SK-N-SH (cell line): Measurements from ENCODE around the gene LRP6. TPM values are rescaled to one million over a fixed set of nuclear protein-coding genes. Genes with fewer than 3 reads are reported as not detected.

Experiments
- CTCF ChIA-PET: fragments of 300-600, 350-600 bp; formaldehyde crosslinking; extraction: SDS; loops from one replicate; lab custom pipeline; 2021; lab: Yijun Ruan, JAX
- POLR2A ChIA-PET: fragments of 350-600 bp; sonication (Branson Sonifier 250); formaldehyde crosslinking; extraction: SDS; loops from one replicate; lab custom pipeline; 2020; ENCODE audit warnings: antibody characterized with exemption, inconsistent platforms; lab: Yijun Ruan, JAX
- DNase-seq: peaks from one replicate; pipeline ENCODE4 v3.0.0; 2012
- H2AFZ ChIP-seq: fragments of 200-600 bp; sonication (generic); 2 replicates; pipeline ENCODE4 v1.8.1; 2016; ENCODE audit warnings: antibody characterized with exemption, mild to moderate bottlenecking, low read depth
- H3F3A ChIP-seq: fragments of 200-600 bp; sonication (generic); replicated peaks from 2 replicates; pipeline ENCODE3; 2016; ENCODE audit warnings: antibody characterized with exemption, mild to moderate bottlenecking; ENCODE audit not compliant: insufficient read depth
- H3K27ac ChIP-seq, 2 experiments: fragments of 200-500 bp in 1 of 2; fragments of 200-600 bp in 1 of 2; sonication (Bioruptor generic) in 1 of 2; sonication (generic), shearing (Covaris generic) in 1 of 2; 2 replicates each; pipeline versions ENCODE4 v1.5.1 to v1.6.1; 2014 to 2016; ENCODE audit warnings: low read depth in 2 of 2, inconsistent platforms in 1 of 2, low read length in 1 of 2, mild to moderate bottlenecking in 1 of 2, mixed read lengths in 1 of 2
- H3K27me3 ChIP-seq: fragments of 200-600 bp; sonication (generic), shearing (Covaris generic); 2 replicates; pipeline ENCODE4 v1.6.1; 2016; ENCODE audit warnings: mixed run types; ENCODE audit not compliant: insufficient read depth
- H3K36me3 ChIP-seq, 2 experiments: fragments of 200-500 bp in 1 of 2; fragments of 200-600 bp in 1 of 2; sonication (Bioruptor generic) in 1 of 2; sonication (generic) in 1 of 2; replicated peaks in 1 of 2; 2 replicates each; pipeline versions ENCODE3 to v1.5.1; 2014 to 2016; ENCODE audit warnings: low read length in 1 of 2, mild to moderate bottlenecking in 1 of 2; ENCODE audit not compliant: insufficient read depth in 2 of 2, control insufficient read depth in 1 of 2
- H3K4me1 ChIP-seq, 2 experiments: fragments of 200-500 bp in 1 of 2; fragments of 200-600 bp in 1 of 2; sonication (Bioruptor generic) in 1 of 2; sonication (generic), shearing (Covaris generic) in 1 of 2; 2 replicates each; pipeline versions ENCODE4 v1.5.1 to v1.6.1; 2014 to 2016; ENCODE audit warnings: low read depth in 1 of 2, low read length in 1 of 2, mixed run types in 1 of 2; ENCODE audit not compliant: insufficient read depth in 2 of 2, control insufficient read depth in 1 of 2
- H3K4me2 ChIP-seq: fragments of 200-600 bp; sonication (generic), shearing (Covaris generic); 2 replicates; pipeline ENCODE4 v1.6.1; 2017; ENCODE audit warnings: mixed run types
- H3K4me3 ChIP-seq, 2 experiments: fragments of 200-500 bp in 1 of 2; fragments of 200-600 bp in 1 of 2; sonication (Bioruptor generic) in 1 of 2; sonication (generic), shearing (Covaris generic) in 1 of 2; 2 replicates each; pipeline versions ENCODE4 v1.5.1 to v1.8.1; 2014 to 2016; ENCODE audit warnings: low read depth in 2 of 2, inconsistent platforms in 1 of 2, low read length in 1 of 2, mild to moderate bottlenecking in 1 of 2, mixed read lengths in 1 of 2, moderate library complexity in 1 of 2
- H3K79me2 ChIP-seq: fragments of 200-600 bp; sonication (generic); 2 replicates; pipeline ENCODE4 v1.8.1; 2017; ENCODE audit warnings: mild to moderate bottlenecking; ENCODE audit not compliant: insufficient read depth
- H3K9ac ChIP-seq: fragments of 200-600 bp; sonication (generic); 2 replicates; pipeline ENCODE4 v1.6.1; 2017; ENCODE audit warnings: mixed run types
- H3K9me2 ChIP-seq: fragments of 200-600 bp; sonication (generic); 2 replicates; pipeline ENCODE4 v1.6.1; 2017; ENCODE audit warnings: mixed run types
- H3K9me3 ChIP-seq: fragments of 200-600 bp; sonication (generic); 2 replicates; pipeline ENCODE4 v1.6.1; 2017; ENCODE audit warnings: mixed run types, mild to moderate bottlenecking, moderate library complexity
- H4K20me1 ChIP-seq: fragments of 200-600 bp; sonication (generic); 2 replicates; pipeline ENCODE4 v1.6.1; 2017; ENCODE audit warnings: mild to moderate bottlenecking, mixed run types; ENCODE audit not compliant: insufficient read depth
- ELF1 ChIP-seq: IDR thresholded peaks from 2 replicates; pipeline ENCODE4 v1.4.0; 2012
- EP300 ChIP-seq, 2 experiments: IDR thresholded peaks; 2 replicates each; pipeline versions ENCODE4 v1.4.0 to v1.6.1; 2012; ENCODE audit warnings: borderline replicate concordance in 1 of 2, low read depth in 1 of 2, low read length in 1 of 2
- EZH2phosphoT487 ChIP-seq: fragments of 200-600 bp; sonication (generic); IDR thresholded peaks from 2 replicates; pipeline ENCODE4 v1.6.1; 2017; ENCODE audit warnings: low read depth, mixed run types, mild to moderate bottlenecking, antibody characterized with exemption, moderate library complexity, borderline replicate concordance
- FOXJ3 ChIP-seq: sonication (generic); formaldehyde crosslinking; IDR thresholded peaks from 2 replicates; pipeline ENCODE4 v1.5.1; 2020; ENCODE audit warnings: mild to moderate bottlenecking, missing genetic modification reagents
- FOXM1 ChIP-seq: IDR thresholded peaks from 2 replicates; pipeline ENCODE4 v1.4.0; 2012; ENCODE audit warnings: low read depth, mild to moderate bottlenecking
- GABPA ChIP-seq: IDR thresholded peaks from 2 replicates; pipeline ENCODE4 v1.4.0; 2012; ENCODE audit warnings: low read depth, mild to moderate bottlenecking
- GATA2 ChIP-seq: sonication (generic); formaldehyde crosslinking; IDR thresholded peaks from 2 replicates; pipeline ENCODE4 v1.5.0; 2020; ENCODE audit warnings: mild to moderate bottlenecking, missing genetic modification reagents
- MEF2A ChIP-seq: IDR thresholded peaks from 2 replicates; pipeline ENCODE4 v1.4.0; 2012; ENCODE audit warnings: low read depth, borderline replicate concordance
- MXI1 ChIP-seq: IDR thresholded peaks from 2 replicates; pipeline ENCODE4 v1.6.1; 2012; ENCODE audit warnings: mild to moderate bottlenecking, low read depth, low read length, improper control_type of control experiment
- NRF1 ChIP-seq: IDR thresholded peaks from 2 replicates; pipeline ENCODE4 v1.6.1; 2012; ENCODE audit warnings: low read depth, mild to moderate bottlenecking, low read length
- POLR2AphosphoS5 ChIP-seq: IDR thresholded peaks from 2 replicates; pipeline ENCODE4 v1.6.1; 2012; ENCODE audit warnings: low read depth, low read length
- RAD21 ChIP-seq: IDR thresholded peaks from 2 replicates; pipeline ENCODE4 v1.6.1; 2012; ENCODE audit warnings: mild to moderate bottlenecking, low read length
- RFX5 ChIP-seq: IDR thresholded peaks from 2 replicates; pipeline ENCODE4 v1.6.1; 2012; ENCODE audit warnings: mild to moderate bottlenecking, improper control_type of control experiment, low read length
- SMC3 ChIP-seq: IDR thresholded peaks from 2 replicates; pipeline ENCODE4 v1.6.1; 2012; ENCODE audit warnings: low read depth, low read length, improper control_type of control experiment
- TCF12 ChIP-seq: IDR thresholded peaks from 2 replicates; pipeline ENCODE4 v1.4.0; 2012
- WGBS: methylation state at CpG from one replicate; pipeline ENCODE4 v1.1.6; 2017; ENCODE audit warnings: low lambda C conversion rate; 5-methylcytosine and 5-hydroxymethylcytosine counted together
- polyA plus RNA-seq, 3 experiments: library from polyadenylated mRNA; depleted of rRNA; stranded (reverse); fragments of >200 nt; gene quantifications; 2 replicates each; pipeline ENCODE4 v1.2.3, GENCODE V29; 2012
- TF ChIP-seq, protein P1 (sequence below): IDR thresholded peaks from 2 replicates; pipeline ENCODE4 v1.4.0; 2012; ENCODE audit warnings: low read depth, borderline replicate concordance
- TF ChIP-seq, protein P2 (sequence below): fragments of 200-600 bp; sonication (generic); IDR thresholded peaks from 2 replicates; pipeline ENCODE4 v1.6.1; 2017; ENCODE audit warnings: antibody characterized with exemption, mild to moderate bottlenecking, moderate library complexity
- TF ChIP-seq, protein P3 (sequence below): IDR thresholded peaks from 2 replicates; pipeline ENCODE4 v1.6.1; 2012; ENCODE audit warnings: mild to moderate bottlenecking, low read depth, low read length, moderate library complexity
- TF ChIP-seq, protein P4 (sequence below): IDR thresholded peaks from 2 replicates; pipeline ENCODE4; 2012

LRP6 gene
- polyA plus RNA-seq, 1 of the 3 experiments (the other 2 are of a cell fraction): 13.7 TPM

DNA sequence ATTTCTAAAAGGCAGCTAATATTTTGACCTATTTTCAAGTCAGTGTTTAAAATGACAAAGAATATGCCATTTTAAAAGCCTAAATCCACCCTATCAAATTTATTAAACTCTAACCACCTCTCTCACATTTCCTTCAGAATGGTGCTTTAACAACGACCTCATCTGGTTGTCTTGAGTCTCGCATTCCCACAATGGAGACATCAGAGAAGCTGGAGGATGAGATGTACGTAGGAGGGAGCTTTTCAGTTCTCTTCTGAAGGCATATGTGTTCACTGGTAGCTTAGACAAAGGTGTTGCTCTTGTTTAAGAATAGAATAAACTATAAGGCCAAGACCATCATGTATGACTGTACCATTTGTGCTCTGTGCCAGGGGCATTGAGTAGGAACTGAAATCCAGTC lies 113.2 kb downstream of the LRP6 start:
- DNase-seq: no peak
- Histone ChIP-seq H3F3A (no peaks in the 10 kb centered on the region), H3K9ac (no peak overlapping the region), H3K27ac (no peak overlapping the region; a peak in 1 of 4 replicates), H3K27me3 (no peaks in the 10 kb centered on the region), H4K20me1 (no peaks in the 10 kb centered on the region), H3K4me3 (no peak overlapping the region), H2AFZ (no peak overlapping the region), H3K9me3 (no peaks in the 10 kb centered on the region), H3K36me3 (peaks cover 53 to 63% of the 10 kb centered on the region in 2 experiments), H3K4me2 (no peak overlapping the region), H3K9me2 (no peaks in the 10 kb centered on the region), H3K4me1 (peaks cover 4 to 10% of the 10 kb centered on the region in 2 experiments; a peak in 3 of 4 replicates), H3K79me2 (peaks cover 6% of the 10 kb centered on the region; the same call in 1 of the 2 replicates)
- no peak for TF ChIP-seq MXI1
- TF ChIP-seq FOXJ3 (CRISPR knock-in tag): no peak
- TF ChIP-seq SMC3: no peak
- no peak for TF ChIP-seq GATA2 (CRISPR knock-in tag)
- no peak for TF ChIP-seq EP300 (IDR thresholded peaks at IDR 0.05; ENCODE audit: borderline replicate concordance in 1 of 2, low read depth in 1 of 2, low read length in 1 of 2)
- TF ChIP-seq RFX5: no peak
- TF ChIP-seq NRF1: no peak
- no peak for TF ChIP-seq FOXM1
- CTCF ChIA-PET: interaction anchor here (0.6 to 1.4 kb wide), 5 partner anchors 12 to 174 kb away, joined by 3 to 4 read pairs (median 3); no protein-coding TSS in a partner anchor
- POLR2A ChIA-PET: no interaction called here
- WGBS: 89% methylated on average over 3 of the region's 3 CpGs

DNA sequence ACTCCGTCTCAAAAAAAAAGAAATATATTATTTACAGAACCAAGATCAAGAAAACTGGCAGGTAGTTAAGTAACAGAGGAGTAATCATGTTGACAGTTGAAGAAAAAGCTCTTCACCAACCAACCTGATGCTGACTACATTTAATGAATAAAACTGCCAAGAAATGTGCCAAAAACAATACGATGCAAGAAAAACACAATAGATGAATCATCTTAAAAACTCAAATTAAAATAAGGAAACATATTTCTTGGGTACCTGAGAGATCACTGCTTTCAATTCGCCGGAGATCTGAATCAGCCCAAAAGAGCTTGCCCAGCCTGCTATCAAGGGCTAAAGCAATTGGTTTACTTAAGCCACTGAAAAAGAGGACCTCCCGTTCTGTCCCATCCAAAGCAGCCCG lies 119.7 kb downstream of the LRP6 start:
- Histone ChIP-seq H3F3A (no peaks in the 10 kb centered on the region), H3K79me2 (no peaks in the 10 kb centered on the region), H3K27me3 (no peaks in the 10 kb centered on the region), H4K20me1 (no peaks in the 10 kb centered on the region), H3K4me2 (no peak overlapping the region), H3K9me2 (no peaks in the 10 kb centered on the region), H3K9me3 (no peaks in the 10 kb centered on the region), H3K9ac (no peak overlapping the region), H3K36me3 (peaks cover 34 to 53% of the 10 kb centered on the region in 2 experiments), H2AFZ (no peak overlapping the region), H3K27ac (no peak overlapping the region), H3K4me1 (peaks cover 0 to 3% of the 10 kb centered on the region in 2 experiments; a peak in 2 of 4 replicates), H3K4me3 (no peak overlapping the region)
- WGBS: 93% methylated on average over 6 of the region's 6 CpGs
- DNase-seq: no peak
- ChIA-PET CTCF (interaction anchor here (0.6 kb wide), 1 partner anchor 24 kb away, joined by 4 read pairs; no protein-coding TSS in a partner anchor), POLR2A (no interaction called here)
- TF ChIP-seq GABPA (no peak), TCF12 (no peak), MEF2A (no peak), ELF1 (no peak), FOXM1 (no peak), NRF1 (no peak), RAD21 (no peak), EZH2phosphoT487 (no peak), POLR2AphosphoS5 (no peak)
- TF ChIP-seq, protein P1, sequence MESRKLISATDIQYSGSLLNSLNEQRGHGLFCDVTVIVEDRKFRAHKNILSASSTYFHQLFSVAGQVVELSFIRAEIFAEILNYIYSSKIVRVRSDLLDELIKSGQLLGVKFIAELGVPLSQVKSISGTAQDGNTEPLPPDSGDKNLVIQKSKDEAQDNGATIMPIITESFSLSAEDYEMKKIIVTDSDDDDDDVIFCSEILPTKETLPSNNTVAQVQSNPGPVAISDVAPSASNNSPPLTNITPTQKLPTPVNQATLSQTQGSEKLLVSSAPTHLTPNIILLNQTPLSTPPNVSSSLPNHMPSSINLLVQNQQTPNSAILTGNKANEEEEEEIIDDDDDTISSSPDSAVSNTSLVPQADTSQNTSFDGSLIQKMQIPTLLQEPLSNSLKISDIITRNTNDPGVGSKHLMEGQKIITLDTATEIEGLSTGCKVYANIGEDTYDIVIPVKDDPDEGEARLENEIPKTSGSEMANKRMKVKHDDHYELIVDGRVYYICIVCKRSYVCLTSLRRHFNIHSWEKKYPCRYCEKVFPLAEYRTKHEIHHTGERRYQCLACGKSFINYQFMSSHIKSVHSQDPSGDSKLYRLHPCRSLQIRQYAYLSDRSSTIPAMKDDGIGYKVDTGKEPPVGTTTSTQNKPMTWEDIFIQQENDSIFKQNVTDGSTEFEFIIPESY: no peak
- TF ChIP-seq, protein P2, sequence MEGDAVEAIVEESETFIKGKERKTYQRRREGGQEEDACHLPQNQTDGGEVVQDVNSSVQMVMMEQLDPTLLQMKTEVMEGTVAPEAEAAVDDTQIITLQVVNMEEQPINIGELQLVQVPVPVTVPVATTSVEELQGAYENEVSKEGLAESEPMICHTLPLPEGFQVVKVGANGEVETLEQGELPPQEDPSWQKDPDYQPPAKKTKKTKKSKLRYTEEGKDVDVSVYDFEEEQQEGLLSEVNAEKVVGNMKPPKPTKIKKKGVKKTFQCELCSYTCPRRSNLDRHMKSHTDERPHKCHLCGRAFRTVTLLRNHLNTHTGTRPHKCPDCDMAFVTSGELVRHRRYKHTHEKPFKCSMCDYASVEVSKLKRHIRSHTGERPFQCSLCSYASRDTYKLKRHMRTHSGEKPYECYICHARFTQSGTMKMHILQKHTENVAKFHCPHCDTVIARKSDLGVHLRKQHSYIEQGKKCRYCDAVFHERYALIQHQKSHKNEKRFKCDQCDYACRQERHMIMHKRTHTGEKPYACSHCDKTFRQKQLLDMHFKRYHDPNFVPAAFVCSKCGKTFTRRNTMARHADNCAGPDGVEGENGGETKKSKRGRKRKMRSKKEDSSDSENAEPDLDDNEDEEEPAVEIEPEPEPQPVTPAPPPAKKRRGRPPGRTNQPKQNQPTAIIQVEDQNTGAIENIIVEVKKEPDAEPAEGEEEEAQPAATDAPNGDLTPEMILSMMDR: no peak
- TF ChIP-seq, protein P3, sequence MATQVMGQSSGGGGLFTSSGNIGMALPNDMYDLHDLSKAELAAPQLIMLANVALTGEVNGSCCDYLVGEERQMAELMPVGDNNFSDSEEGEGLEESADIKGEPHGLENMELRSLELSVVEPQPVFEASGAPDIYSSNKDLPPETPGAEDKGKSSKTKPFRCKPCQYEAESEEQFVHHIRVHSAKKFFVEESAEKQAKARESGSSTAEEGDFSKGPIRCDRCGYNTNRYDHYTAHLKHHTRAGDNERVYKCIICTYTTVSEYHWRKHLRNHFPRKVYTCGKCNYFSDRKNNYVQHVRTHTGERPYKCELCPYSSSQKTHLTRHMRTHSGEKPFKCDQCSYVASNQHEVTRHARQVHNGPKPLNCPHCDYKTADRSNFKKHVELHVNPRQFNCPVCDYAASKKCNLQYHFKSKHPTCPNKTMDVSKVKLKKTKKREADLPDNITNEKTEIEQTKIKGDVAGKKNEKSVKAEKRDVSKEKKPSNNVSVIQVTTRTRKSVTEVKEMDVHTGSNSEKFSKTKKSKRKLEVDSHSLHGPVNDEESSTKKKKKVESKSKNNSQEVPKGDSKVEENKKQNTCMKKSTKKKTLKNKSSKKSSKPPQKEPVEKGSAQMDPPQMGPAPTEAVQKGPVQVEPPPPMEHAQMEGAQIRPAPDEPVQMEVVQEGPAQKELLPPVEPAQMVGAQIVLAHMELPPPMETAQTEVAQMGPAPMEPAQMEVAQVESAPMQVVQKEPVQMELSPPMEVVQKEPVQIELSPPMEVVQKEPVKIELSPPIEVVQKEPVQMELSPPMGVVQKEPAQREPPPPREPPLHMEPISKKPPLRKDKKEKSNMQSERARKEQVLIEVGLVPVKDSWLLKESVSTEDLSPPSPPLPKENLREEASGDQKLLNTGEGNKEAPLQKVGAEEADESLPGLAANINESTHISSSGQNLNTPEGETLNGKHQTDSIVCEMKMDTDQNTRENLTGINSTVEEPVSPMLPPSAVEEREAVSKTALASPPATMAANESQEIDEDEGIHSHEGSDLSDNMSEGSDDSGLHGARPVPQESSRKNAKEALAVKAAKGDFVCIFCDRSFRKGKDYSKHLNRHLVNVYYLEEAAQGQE: no peak
- TF ChIP-seq, protein P4, sequence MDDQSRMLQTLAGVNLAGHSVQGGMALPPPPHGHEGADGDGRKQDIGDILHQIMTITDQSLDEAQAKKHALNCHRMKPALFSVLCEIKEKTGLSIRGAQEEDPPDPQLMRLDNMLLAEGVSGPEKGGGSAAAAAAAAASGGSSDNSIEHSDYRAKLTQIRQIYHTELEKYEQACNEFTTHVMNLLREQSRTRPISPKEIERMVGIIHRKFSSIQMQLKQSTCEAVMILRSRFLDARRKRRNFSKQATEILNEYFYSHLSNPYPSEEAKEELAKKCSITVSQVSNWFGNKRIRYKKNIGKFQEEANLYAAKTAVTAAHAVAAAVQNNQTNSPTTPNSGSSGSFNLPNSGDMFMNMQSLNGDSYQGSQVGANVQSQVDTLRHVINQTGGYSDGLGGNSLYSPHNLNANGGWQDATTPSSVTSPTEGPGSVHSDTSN: no peak
